A673 (cell line): ENCODE data around the gene ISOC2.

ENCODE experiments used
- CTCF ChIP-seq: fragments of 300-800, 200-600 bp; sonication (generic); conservative IDR thresholded peaks from 2 replicates; pipeline ENCODE4 v1.5.1; 2017; ENCODE audit warnings: low read depth, mild to moderate bottlenecking, antibody characterized with exemption, low read length, moderate library complexity, mixed read lengths
- EZH2 ChIP-seq: fragments of 200-600 bp; sonication (generic); IDR thresholded peaks from 2 replicates; pipeline ENCODE4 v1.6.1; 2017; ENCODE audit warnings: borderline replicate concordance, low read depth, mild to moderate bottlenecking, mixed read lengths, antibody characterized with exemption, low read length; ENCODE audit not compliant: poor library complexity, severe bottlenecking

- TF ChIP-seq CTCF (no peak), EZH2 (no peak)
Measured at GRCh38 chr19:55493052-55493644, 31.7 kb upstream of the ISOC2 start.
